Activated CD4-positive, alpha-beta T cell treated with anti-CD3 and anti-CD28 coated beads, Interleukin-2, amount 10 ng/mL, durations not matched to agents 7 days and 5 days (primary cell): Measurements from ENCODE around the gene PPP2R2D. TPM values are rescaled to one million over a fixed set of nuclear protein-coding genes. Genes with fewer than 3 reads are reported as not detected.
"Not testable (repeated sequence)": the region's sequence is repeated elsewhere in the genome, so short reads cannot be mapped to it uniquely, and the experiment has no call there.

ENCODE experiments used
- CTCF ChIA-PET: fragments of 350-600 bp; sonication (Branson Sonifier 250); formaldehyde crosslinking; loops from one replicate; lab custom pipeline; 2021; ENCODE audit warnings: antibody characterized with exemption; lab: Charles Lee
- POLR2A ChIA-PET: fragments of 350-600 bp; sonication (Branson Sonifier 250); formaldehyde crosslinking; loops from one replicate; lab custom pipeline; 2021; ENCODE audit warnings: antibody characterized with exemption; lab: Charles Lee
- DNase-seq: peaks from one replicate; pipeline ENCODE4 v3.0.0-alpha.2; 2020
- H3K27ac Mint-ChIP-seq: one replicate; pipeline ENCODE4 v1.8.0; 2021; ENCODE audit warnings: mild to moderate bottlenecking, moderate library complexity, mixed read lengths
- H3K27me3 Mint-ChIP-seq: one replicate; pipeline ENCODE4 v1.8.0; 2021; ENCODE audit warnings: mixed read lengths
- H3K36me3 Mint-ChIP-seq: one replicate; pipeline ENCODE4 v1.8.0; 2021; ENCODE audit warnings: low read depth, mixed read lengths
- H3K4me1 Mint-ChIP-seq: one replicate; pipeline ENCODE4 v1.8.0; 2021; ENCODE audit warnings: mixed read lengths
- H3K4me3 Mint-ChIP-seq: one replicate; pipeline ENCODE4 v1.8.0; 2021; ENCODE audit warnings: mild to moderate bottlenecking, moderate library complexity, mixed read lengths
- H3K9me3 Mint-ChIP-seq: one replicate; pipeline ENCODE4 v1.8.0; 2021; ENCODE audit warnings: mixed read lengths
- total RNA-seq, 2 experiments: library from RNA; stranded (reverse); gene quantifications; one replicate each; pipeline ENCODE4 v1.2.3, GENCODE V29; 2021

Gene PPP2R2D
- total RNA-seq, 2 experiments from 2014 or later, result 38.5 to 43.1 TPM

DNA sequence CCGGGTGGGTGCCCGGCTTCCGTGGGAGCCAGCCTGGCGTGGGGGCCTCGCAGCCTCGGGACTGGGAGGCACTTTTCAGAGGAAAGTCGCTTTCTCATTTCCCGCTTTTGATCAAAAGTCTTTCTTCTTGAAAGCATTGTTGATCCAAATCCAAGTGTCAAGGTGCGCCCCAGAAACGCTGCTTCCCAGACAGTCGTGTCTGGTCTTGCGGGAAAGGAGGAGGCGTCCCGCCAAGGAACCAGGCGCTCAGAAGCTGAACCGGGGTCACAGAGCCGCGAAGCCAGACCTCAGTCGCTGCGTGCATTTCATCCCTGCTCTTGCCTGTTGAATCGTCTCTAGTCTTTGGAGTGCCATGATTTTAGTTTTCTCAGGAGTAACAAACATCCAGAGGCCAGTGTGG is 82.0 kb downstream of the PPP2R2D start:
- no peak for DNase-seq
- Mint-ChIP-seq H3K27ac (no peak overlapping the region), H3K4me3 (peak overlapping the region; percentile 69), H3K9me3 (no peaks in the 10 kb centered on the region), H3K27me3 (peaks cover 7% of the 10 kb centered on the region), H3K36me3 (peaks cover 21% of the 10 kb centered on the region), H3K4me1 (peaks cover 33% of the 10 kb centered on the region)
- ChIA-PET POLR2A (no interaction called here), CTCF (no interaction called here)

DNA sequence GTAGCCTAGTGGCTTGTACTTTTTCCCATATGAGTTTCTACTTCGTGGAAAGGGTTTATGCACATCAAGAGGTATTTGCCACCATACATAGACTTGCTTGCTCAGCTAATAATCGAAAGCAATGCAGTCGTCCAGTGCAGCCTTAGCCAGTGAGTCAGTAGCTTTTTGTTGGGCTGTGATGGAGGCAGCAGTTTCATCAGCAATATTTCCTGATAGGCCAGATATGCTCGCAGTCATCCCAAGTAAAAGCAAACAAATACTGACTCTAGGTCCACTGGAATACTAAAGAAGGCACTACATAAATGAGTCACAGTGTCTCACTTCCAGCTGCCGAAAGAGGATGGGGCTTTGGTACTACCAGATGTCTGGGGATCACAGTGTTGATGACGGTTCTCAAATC is 83.0 kb downstream of the PPP2R2D start:
- peaks cover 9% of the 10 kb centered on the region for H3K27me3 Mint-ChIP-seq
- H3K36me3 Mint-ChIP-seq, result peaks cover 16% of the 10 kb centered on the region
- H3K4me1 Mint-ChIP-seq, result peaks cover 25% of the 10 kb centered on the region
- H3K4me3 Mint-ChIP-seq, result peak overlapping the region; percentile 69
- no peak overlapping the region for H3K27ac Mint-ChIP-seq
- ChIA-PET POLR2A (interaction anchor here (0.8 kb wide), 1 partner anchor 38 kb away, joined by 3 read pairs; no protein-coding TSS in a partner anchor), CTCF (interaction anchor here (0.5 to 1.3 kb wide), 2 partner anchors 9 to 80 kb away, joined by 5 read pairs; no protein-coding TSS in a partner anchor)
- no peaks in the 10 kb centered on the region for H3K9me3 Mint-ChIP-seq
- no peak for DNase-seq

DNA sequence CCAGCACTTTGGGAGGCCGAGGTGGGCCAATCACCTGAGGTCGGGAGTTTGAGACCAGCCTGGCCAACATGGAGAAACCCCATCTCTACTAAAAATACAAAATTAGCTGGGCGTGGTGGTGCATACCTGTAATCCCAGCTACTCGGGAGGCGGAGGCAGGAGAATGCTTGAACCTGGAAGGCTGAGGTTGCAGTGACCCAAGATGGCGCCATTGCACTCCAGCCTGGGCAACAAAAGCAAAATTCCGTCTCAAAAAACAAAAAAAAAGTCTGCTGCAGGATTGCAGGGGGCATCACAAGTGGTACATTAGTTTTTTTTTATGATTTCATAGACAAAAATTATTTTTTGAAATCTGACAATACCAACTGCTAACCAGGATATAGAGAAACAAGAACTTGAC is 86.0 kb downstream of the PPP2R2D start:
- H3K9me3 Mint-ChIP-seq, H3K36me3 Mint-ChIP-seq, POLR2A ChIA-PET, H3K27ac Mint-ChIP-seq, CTCF ChIA-PET, H3K4me3 Mint-ChIP-seq, H3K4me1 Mint-ChIP-seq, DNase-seq: not testable (repeated sequence)
- peaks cover 10% of the 10 kb centered on the region for H3K27me3 Mint-ChIP-seq

DNA sequence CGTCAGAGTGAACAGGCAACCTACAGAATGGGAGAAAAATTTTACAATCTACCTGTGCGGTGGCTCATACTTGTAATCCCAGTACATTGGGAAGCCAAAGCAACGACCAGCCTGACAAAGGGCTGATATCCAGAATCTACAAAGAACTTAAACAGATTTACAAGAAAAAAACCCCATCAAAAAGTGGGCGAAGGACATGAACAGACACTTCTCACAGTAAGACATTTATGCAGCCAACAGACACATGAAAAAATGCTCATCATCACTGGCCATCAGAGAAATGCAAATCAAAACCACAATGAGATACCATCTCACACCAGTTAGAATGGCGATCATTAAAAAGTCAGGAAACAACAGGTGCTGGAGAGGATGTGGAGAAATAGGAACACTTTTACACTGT is 86.5 kb downstream of the PPP2R2D start:
- H3K4me3 Mint-ChIP-seq, H3K4me1 Mint-ChIP-seq, CTCF ChIA-PET, H3K36me3 Mint-ChIP-seq, POLR2A ChIA-PET, H3K9me3 Mint-ChIP-seq, H3K27ac Mint-ChIP-seq, DNase-seq: not testable (repeated sequence)
- H3K27me3 Mint-ChIP-seq, result peaks cover 12% of the 10 kb centered on the region

DNA sequence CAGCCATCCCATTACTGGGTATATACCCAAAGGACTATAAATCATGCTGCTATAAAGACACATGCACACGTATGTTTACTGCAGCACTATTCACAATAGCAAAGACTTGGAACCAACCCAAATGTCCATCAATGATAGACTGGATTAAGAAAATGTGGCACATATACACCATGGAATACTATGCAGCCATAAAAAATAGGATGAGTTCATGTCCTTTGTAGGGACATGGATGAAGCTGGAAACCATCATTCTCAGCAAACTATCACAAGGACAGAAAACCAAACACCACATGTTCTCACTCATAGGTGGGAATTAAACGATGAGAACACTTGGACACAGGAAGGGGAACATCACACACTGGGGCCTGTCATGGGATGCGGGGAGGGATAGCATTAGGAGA is 87.0 kb downstream of the PPP2R2D start:
- H3K9me3 Mint-ChIP-seq, POLR2A ChIA-PET, H3K27ac Mint-ChIP-seq, H3K36me3 Mint-ChIP-seq, CTCF ChIA-PET, H3K4me3 Mint-ChIP-seq, DNase-seq, H3K4me1 Mint-ChIP-seq: not testable (repeated sequence)
- H3K27me3 Mint-ChIP-seq, result peaks cover 13% of the 10 kb centered on the region

DNA sequence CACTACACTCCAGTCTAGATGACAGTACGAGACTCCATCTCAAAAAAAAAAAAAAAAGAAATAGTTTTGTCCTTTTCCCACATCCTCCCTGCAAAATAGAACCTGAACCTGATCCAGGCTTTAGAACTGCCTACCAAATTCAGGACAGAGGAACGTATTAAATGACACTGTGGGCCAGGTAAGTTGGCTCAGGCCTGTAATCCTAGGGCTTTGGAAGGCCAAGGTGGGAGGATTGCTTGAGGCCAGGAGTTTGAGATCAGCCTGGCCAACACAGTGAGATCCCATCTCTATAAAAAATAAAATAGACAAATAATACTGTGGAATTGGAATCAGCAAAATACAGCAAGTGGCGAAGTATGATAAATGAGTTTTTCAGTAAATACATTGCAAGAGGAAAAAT is 90.9 kb downstream of the PPP2R2D start:
- CTCF ChIA-PET, result no interaction called here

DNA sequence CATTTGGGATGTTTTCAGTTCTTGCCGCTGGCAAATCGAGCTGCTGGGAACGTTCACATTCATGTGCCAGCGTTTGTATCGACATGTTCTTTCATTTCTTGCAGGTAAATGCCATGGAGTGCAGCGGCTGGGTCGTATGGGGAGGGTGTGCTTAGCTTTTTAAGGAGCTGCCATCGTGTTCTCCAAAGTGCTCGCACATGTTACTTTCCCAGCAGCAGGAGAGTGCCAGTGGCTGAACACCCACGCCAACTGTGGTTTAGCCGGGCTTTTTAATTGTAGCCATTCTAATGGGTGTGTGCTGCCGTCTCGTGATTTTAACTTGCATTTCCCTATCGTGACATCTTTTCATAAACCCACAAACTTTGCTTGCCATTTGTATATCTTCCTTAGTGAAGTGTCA is 92.5 kb downstream of the PPP2R2D start:
- no peak for DNase-seq
- no peaks in the 10 kb centered on the region for H3K9me3 Mint-ChIP-seq
- no peaks in the 10 kb centered on the region for H3K4me1 Mint-ChIP-seq
- no peak overlapping the region for H3K4me3 Mint-ChIP-seq
- H3K27ac Mint-ChIP-seq, result no peak overlapping the region
- ChIA-PET CTCF (no interaction called here), POLR2A (no interaction called here)
- H3K36me3 Mint-ChIP-seq, result no peaks in the 10 kb centered on the region
- H3K27me3 Mint-ChIP-seq, result peaks cover 4% of the 10 kb centered on the region

More for the DNA sequence above, 90.9 kb downstream of the PPP2R2D start:
- Mint-ChIP-seq H3K4me3 (no peak overlapping the region), H3K4me1 (no peaks in the 10 kb centered on the region), H3K9me3 (no peaks in the 10 kb centered on the region), H3K27me3 (peaks cover 9% of the 10 kb centered on the region), H3K27ac (no peak overlapping the region), H3K36me3 (peaks cover 2% of the 10 kb centered on the region)
- no peak for DNase-seq
- POLR2A ChIA-PET, result no interaction called here

DNA sequence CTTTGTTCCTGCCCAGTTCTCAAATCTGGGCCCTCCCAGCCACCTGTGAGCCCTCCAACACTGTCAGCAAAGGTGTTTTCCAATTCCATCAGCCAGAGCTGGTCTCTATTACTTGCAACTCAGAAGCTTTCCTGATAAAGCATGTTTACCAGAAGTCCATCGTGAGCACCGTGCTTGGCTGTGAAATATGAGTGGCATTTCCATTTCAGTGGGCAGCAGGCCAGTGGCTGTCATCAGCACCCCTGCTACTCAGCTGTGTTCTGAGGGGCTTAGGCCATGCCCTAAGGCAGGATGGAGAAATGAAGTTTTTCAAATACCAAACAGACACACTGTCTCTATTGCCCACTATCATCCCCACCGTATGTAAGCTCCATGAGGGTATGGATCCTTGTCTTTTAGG is 93.6 kb downstream of the PPP2R2D start:
- Mint-ChIP-seq H3K4me1 (no peaks in the 10 kb centered on the region), H3K9me3 (no peaks in the 10 kb centered on the region), H3K4me3 (no peak overlapping the region), H3K36me3 (no peaks in the 10 kb centered on the region), H3K27me3 (peaks cover 3% of the 10 kb centered on the region), H3K27ac (no peak overlapping the region)
- ChIA-PET POLR2A (no interaction called here), CTCF (no interaction called here)
- no peak for DNase-seq

DNA sequence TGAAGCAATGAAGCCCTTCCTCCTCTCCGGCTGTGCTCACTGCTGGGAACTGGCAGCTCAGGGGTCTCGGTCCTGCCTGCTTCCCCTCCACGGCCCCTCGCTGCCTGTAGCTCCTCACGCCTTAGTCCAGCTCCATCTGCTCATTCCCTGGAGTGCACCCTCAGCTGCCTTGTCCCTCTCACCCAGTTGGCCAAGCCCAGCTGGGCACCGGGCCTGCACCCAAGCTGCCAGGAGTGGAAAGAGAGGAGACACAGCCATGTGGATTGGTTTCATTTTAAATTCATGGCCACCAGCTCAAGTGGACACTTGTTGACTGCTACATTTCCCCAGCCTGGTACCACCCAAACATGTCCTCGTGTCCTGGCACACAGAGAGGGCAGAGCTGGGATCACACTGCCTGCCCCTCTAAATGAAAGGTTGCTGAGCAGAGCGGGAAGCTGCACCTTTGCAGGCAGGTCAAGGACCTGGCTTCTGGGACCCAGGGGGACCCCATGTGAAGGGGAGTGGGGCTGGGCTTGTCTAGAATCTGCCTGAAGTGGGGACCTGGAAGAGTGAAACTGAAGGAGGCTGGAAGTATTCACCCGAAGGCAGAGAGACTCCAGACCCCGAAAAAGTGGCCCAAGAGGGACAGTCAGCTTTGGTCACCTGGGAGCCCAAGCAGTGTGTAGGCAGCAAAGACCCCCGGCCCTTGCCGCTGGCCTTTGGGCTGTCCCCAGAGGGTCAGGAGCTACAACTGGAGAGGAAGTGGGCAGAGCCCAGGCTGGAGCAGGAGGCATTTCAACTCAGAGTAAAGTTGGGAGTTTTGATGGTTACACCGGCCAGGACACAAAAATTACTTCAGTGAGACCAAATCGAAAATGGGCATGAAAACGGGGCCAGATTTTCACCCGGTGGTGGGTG is 95.9 kb downstream of the PPP2R2D start:
- H3K27me3 Mint-ChIP-seq, result peaks cover 3% of the 10 kb centered on the region
- H3K4me3 Mint-ChIP-seq, result no peak overlapping the region
- CTCF ChIA-PET, result interaction anchor here (0.9 kb wide), 1 partner anchor 111 kb away, joined by 4 read pairs; no protein-coding TSS in a partner anchor
- no peaks in the 10 kb centered on the region for H3K36me3 Mint-ChIP-seq
- no peak overlapping the region for H3K27ac Mint-ChIP-seq
- DNase-seq, result no peak
- H3K4me1 Mint-ChIP-seq, result peaks cover 3% of the 10 kb centered on the region
- no peaks in the 10 kb centered on the region for H3K9me3 Mint-ChIP-seq
- POLR2A ChIA-PET, result no interaction called here

DNA sequence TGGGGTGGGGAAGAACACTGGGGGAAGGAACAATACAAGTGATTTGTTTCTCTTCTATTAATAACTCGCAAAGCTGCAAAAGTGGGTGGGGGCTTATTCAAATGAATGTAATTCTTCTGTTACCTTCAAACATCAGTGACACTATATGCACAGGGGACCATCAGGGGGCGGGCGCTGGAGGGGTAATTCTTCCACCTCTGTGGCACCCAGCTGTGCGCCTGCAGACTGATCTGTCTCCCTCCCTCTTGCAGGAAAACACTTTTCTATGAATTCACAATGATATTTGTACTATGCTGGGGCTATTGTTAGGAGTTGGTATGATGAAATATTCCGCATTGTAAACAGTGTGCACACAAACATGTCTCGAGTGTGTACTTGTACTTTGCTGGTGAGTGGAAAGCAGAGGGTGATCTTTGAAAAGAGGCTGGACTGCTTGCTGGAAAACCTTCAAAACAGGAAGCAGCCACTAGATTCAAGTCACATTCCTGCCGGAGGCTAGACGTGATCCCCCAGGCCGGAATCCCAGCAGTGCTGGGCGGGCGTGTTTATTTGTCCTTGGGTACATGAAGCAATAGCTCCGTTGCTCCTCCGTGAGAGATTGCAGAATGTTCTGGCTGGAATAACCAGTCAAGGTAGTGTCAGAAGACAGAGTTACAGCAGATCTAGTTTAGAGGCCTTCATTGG is 96.7 kb downstream of the PPP2R2D start:
- no peaks in the 10 kb centered on the region for H3K9me3 Mint-ChIP-seq
- no peak for DNase-seq
- ChIA-PET CTCF (interaction anchor here (0.9 to 1.3 kb wide), 2 partner anchors 25 to 112 kb away, joined by 3 read pairs; no protein-coding TSS in a partner anchor), POLR2A (interaction anchor here (0.6 kb wide), 1 partner anchor 61 kb away, joined by 3 read pairs; no protein-coding TSS in a partner anchor)
- no peaks in the 10 kb centered on the region for H3K36me3 Mint-ChIP-seq
- no peaks in the 10 kb centered on the region for H3K27me3 Mint-ChIP-seq
- H3K4me3 Mint-ChIP-seq, result no peak overlapping the region
- no peak overlapping the region for H3K27ac Mint-ChIP-seq
- peaks cover 3% of the 10 kb centered on the region for H3K4me1 Mint-ChIP-seq

DNA sequence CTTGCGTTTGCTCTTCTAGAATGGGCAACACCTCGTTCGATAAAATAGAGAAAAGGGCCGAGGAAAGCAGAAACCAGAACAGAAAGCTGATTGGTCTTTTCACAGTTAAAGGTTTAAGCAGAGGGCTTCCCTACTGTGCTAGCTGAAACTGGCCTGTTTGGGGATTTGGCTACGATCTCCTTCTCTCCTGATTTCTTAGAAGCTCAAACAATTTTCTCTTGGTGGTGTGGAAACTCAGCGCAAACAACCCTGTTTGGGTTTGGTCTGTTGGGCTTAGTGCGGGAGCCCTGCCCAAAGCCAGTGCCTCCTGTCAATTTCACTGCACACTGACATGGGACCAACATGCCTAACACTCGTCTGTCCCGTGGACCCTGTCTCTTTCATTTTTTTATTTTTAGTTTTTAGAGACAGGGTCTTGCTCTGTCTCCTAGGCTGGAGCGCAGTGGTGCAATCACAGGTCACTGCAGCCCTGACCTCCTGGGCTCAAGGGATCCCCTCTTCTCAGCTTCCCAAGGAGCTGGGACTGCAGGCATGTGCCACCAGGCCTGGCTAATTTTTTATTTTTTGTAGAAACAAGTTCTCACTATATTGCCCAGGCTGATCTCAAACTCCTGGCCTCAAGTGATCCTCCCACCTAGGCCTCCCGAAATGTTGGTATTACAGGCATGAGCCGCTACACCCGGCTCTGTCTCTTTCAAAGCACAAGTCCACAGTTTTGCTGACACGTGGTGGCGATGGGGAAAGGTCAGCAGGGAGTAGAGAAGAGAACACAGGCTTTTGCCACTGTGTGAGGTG is 97.4 kb downstream of the PPP2R2D start:
- no peak overlapping the region for H3K4me3 Mint-ChIP-seq
- H3K36me3 Mint-ChIP-seq, result no peaks in the 10 kb centered on the region
- no peak overlapping the region for H3K27ac Mint-ChIP-seq
- ChIA-PET CTCF (interaction anchor here (0.9 to 1.5 kb wide), 3 partner anchors 23 to 112 kb away, joined by 3 to 4 read pairs (median 3); no protein-coding TSS in a partner anchor), POLR2A (interaction anchor here (0.6 kb wide), 1 partner anchor 60 kb away, joined by 3 read pairs; no protein-coding TSS in a partner anchor)
- H3K4me1 Mint-ChIP-seq, result peaks cover 3% of the 10 kb centered on the region
- DNase-seq, result no peak
- H3K27me3 Mint-ChIP-seq, result no peaks in the 10 kb centered on the region
- H3K9me3 Mint-ChIP-seq, result no peaks in the 10 kb centered on the region

DNA sequence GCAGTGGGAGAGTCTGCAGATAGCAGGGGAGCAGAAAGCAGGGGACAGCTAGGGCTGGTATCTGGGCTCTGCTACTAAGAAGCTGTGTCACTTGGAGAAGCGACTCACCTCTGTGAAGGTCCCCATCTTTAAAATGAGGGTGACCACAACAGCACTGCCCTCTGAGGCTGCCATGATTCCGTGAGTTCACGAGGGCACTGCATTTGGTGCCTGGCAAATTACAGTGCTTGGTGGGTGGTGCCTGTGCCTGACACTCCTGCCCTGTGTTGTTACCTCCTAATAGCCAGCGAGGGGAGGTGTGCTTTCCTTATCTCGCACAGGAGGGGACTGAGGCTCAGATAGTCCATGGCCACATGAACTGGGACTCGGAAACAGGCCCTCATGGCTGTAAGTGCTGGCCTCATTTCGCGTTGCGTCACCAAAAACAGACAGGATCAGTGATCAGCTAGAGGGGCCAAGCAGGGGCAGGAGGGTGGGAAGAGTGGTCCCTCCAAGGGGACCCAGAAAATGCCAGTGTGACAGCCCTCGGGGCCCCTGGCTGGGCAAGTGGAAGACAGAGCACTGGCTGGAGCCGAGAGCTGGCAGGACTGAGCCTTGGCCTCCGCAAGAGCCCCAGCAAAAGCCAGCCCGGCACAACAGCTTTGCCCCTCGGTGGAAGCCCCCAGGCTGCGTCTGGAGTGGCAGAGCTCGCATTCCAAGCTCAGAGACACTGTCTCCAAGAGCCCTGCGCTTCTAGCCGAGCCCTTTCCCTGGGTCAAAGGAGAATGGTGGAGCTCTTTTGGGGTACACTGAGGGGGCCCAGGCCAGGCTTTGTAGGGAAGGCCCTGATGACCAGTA is 98.3 kb downstream of the PPP2R2D start:
- Mint-ChIP-seq H3K27ac (no peak overlapping the region), H3K27me3 (no peaks in the 10 kb centered on the region), H3K36me3 (no peaks in the 10 kb centered on the region), H3K9me3 (no peaks in the 10 kb centered on the region), H3K4me1 (peaks cover 3% of the 10 kb centered on the region), H3K4me3 (no peak overlapping the region)
- ChIA-PET CTCF (interaction anchor here (1.4 to 1.5 kb wide), 2 partner anchors 18 to 24 kb away, joined by 4 read pairs; no protein-coding TSS in a partner anchor), POLR2A (no interaction called here)
- DNase-seq, result no peak
